HG02798 (cell line): Measurements from ENCODE around the gene SLC11A1.

Source experiments
- ATAC-seq: cut with Tn5 transposase; IDR thresholded peaks from one replicate; pipeline ENCODE4 v1.9.1; 2021; ENCODE audit warnings: mild to moderate bottlenecking; ENCODE audit not compliant: unreplicated experiment, poor library complexity

The SLC11A1 gene

GRCh38 chr2:218431878-218432277, 49.8 kb downstream of the SLC11A1 start:
- ATAC-seq: no peak

GRCh38 chr2:218432676-218433365, 50.7 kb downstream of the SLC11A1 start:
- no peak for ATAC-seq

GRCh38 chr2:218434456-218434855, 52.4 kb downstream of the SLC11A1 start:
- no peak for ATAC-seq

- ATAC-seq: no peak
These were observed 53.2 kb downstream of the SLC11A1 start for GRCh38 chr2:218435003-218435982.

- no peak for ATAC-seq
These were observed 54.9 kb downstream of the SLC11A1 start for GRCh38 chr2:218436992-218437391.

- no peak for ATAC-seq
These were observed 55.9 kb downstream of the SLC11A1 start for GRCh38 chr2:218437969-218438368.

GRCh38 chr2:218438596-218438995, 56.5 kb downstream of the SLC11A1 start:
- no peak for ATAC-seq

GRCh38 chr2:218444692-218445357, 62.8 kb downstream of the SLC11A1 start:
- no peak for ATAC-seq

GRCh38 chr2:218445602-218446001, 63.5 kb downstream of the SLC11A1 start:
- no peak for ATAC-seq
